NK-92 (cell line): Measurements from ENCODE around the gene SMPD3.

Experiments
- DNase-seq: peaks from one replicate; lab custom pipeline; 2025; ENCODE audit not compliant: unreplicated experiment; lab: John Stamatoyannopoulos, UW

Gene SMPD3

GRCh38 chr16:68359398-68360191 is 88.7 kb downstream of the SMPD3 start:
- DNase-seq, result no peak

- DNase-seq, result no peak
Measured at GRCh38 chr16:68358951-68359350, 89.4 kb downstream of the SMPD3 start.

GRCh38 chr16:68357923-68358322 is 90.4 kb downstream of the SMPD3 start:
- DNase-seq, result no peak

- no peak for DNase-seq
Measured at GRCh38 chr16:68357521-68357922, 90.8 kb downstream of the SMPD3 start.

GRCh38 chr16:68356919-68357286 is 91.4 kb downstream of the SMPD3 start:
- no peak for DNase-seq

DNA sequence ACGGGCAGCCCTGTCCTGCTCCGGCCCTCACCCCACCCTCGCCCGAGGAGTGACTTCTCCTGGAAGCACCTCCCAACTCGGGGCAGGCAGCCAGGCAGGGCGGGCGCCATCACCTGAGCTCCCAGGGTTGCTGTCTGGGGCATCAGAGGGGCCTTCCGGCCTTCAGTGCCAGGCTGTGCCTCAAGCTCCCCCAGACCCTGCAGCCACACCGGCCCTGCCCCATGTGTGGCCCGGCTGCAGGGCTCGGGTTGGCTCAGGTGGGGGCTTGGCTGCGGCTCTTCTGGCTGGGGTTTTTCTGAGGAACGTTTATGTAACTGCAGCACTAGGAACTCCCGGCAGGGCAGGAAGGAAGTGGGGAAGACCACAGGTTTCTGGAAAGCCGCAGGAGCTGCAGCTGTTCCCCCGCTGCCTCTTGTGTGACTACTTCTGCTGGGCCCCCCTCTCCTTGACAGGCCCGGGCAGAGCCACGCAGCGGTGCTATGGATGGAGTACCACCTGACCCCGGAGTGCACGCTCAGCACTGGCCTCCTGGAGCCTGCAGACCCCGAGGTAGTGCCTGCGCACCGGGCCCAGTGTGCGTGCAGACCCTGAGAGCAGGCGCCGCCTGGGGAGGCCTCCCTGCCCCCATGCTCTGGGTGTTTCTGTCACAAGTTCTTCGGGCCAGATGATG is 91.9 kb downstream of the SMPD3 start:
- no peak for DNase-seq

GRCh38 chr16:68355447-68356248 is 92.7 kb downstream of the SMPD3 start:
- DNase-seq, result no peak

GRCh38 chr16:68354816-68355215 is 93.5 kb downstream of the SMPD3 start:
- DNase-seq, result no peak

DNA sequence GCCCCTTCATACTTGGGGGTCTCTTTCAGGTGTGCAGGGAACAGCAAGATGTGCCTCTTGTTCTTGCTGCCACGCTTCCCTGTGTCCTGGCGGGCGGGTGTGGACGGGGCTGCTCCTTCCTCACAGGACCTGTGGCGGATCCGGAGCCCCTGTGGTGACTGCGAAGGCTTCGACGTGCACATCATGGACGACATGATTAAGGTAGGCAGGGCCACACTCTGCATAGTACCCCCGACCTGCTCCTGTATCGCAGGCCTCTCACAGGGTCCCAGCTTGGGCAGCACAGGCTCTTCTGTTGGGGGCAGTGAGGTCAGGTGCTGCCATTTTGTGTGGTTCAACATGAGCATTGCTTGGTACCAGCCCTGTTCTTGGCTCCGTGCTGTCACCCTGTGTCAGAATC is 94.9 kb downstream of the SMPD3 start:
- DNase-seq, result no peak

DNA sequence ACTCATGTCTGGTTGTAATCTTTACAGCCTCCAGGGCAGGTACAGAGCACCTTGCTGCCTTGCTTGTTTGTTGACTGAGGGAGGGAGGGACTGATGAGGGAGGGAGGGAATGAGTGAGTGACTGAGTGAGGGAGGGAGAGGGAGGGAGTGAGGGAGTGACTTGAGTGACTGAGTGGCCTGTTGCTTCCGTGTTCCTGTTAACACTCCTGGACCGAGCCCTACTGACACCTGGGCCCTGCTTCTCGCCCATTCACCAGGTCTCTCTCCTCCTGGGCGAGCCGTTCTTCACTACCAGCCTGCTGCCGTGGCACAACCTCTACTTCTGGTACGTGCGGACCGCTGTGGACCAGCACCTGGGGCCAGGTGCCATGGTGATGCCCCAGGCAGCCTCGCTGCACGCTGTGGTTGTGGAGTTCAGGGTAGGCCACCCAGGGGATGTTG is 96.3 kb downstream of the SMPD3 start:
- DNase-seq, result no peak

DNA sequence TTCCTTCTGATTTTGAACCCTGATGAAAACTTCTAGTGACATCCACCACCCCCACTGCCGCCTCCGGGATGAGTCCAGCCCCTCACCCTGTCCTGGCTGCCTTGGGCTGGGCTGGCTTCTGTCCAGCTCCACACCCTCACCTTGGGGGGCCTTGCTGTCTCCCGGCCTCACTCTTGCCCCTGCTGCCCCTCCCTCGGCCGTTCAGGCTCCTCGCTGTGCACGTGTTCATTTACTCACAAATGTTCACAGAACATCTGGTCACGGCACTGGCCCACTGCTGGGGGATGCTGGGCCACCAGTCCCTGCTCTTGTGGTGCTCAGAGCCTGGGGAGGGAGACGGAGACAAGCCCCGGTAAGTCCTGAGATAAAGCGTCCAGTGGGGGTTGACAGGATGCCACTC is 96.8 kb downstream of the SMPD3 start:
- no peak for DNase-seq

DNA sequence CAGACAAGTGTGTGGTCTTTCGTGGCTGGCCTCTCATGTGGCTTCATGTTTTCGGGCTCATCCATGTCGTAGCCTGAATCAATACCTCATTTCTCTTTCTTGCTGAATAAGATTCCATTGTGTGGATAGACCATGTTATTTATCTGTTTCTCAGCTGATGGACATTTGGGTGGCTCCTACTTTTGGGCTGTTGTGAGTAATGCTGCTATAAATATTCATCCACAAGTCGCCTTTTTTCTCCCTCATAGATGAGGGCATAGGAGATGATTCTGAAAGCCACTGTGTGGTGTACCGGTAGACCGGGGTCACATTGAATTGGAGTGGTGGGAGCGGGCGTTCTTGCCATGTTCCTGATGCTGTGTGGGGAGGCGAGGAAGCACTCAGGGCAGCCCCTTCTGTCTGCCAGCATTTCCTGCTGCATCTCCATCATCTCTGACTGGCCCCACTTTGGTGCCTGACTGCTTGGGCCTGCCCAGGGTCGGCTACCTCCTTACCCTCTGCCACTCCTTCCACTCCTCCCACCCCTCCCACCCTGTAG is 97.4 kb downstream of the SMPD3 start:
- no peak for DNase-seq

DNA sequence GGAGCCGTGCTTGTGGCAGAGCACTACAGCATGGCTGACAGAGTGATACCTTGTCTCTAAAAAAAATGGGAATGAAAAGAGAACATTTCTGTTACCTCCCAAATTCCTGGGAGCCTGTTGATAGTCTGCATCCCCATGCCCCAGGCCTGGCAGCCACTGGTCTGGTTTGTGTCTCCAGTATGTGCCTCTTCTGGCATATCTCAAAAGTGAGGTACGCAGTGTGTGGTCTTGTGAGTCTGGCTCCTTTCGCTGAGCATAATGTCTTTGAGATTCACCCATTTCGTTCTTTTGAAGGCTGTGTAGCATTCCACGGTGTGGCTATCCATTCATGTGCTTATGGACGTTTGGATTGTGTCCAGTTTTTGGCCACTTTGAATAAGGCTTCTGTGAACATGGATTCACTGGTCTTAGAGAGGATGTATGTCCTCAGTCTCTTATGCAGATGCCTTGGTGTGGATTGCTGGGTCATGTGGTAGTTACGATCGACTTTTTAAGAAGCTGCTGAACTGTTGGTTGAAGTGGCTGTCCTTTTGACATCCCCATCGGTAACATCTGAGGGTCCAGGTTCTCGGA is 98.4 kb downstream of the SMPD3 start:
- no peak for DNase-seq

DNA sequence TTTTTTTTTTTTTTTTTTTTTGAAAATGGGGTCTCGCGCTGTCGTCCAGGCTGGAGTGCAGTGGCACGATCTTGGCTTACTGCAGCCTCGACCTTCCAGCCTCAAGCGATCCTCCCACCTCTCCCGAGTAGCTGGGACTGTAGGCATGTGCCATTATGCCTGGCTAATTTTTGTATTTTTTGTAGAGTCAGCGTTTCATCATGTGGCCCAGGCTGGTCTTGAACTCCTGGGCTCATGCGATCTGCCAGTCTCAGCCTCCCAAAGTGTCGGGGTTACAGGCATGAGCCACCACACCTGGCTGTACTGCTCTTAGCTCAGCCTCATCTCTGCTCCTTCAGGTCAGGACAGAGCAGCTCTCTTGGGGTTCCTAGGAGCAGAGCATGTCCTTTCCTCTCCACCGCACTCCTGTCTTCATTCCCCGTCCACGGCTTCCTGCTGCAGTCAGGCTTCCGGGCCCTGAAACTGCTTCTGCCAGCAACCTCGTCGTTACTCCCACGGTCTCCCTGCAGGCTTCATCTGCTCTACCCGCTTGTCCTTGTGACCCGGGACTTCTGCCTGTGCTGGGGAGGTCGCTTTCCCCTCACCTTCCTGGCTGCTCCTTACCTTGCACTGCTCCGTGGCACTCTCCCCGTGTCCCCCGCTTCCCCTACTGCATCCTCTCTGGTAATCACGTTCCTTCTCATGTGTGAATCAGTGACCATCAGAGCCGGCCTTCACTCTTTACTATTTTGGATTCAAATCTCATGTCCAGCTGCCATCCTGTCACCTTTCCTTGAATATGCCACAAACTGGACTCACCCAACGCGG is 99.5 kb downstream of the SMPD3 start:
- no peak for DNase-seq

GRCh38 chr16:68347605-68348004 is 100.7 kb downstream of the SMPD3 start:
- DNase-seq, result no peak

- DNase-seq, result no peak
Measured at GRCh38 chr16:68346892-68347480, 101.3 kb downstream of the SMPD3 start.

DNA sequence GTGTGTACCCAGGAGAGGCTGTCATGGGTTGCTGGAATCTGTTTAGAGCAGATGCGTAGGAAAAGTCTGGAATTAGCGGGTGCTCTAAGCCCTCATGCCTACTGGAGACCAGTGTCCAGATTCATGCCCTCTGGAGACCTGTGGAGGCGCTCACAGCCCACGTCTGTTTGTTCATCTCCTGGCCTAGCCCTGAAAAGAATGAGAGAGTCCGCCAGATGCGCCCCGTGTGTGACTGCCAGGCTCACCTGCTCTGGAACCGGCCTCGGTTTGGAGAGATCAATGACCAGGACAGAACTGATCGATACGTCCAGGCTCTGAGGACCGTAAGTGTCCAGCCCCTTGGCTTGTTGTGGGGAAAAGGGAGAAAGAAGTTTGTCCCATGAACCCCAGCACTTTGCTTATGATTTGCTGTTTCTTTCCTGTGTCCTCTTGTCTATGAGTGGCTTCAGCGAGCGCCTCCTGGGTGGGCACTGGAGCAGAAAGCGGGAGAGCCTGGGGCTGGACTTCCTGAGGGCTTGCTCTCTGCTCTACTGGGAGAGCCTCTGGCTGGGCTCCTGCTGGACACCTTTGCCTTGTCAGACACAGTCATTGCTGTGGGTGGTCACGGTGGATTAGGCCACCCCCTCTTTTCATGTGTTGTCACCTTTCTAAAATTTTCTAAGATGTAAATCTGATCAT is 102.2 kb downstream of the SMPD3 start:
- DNase-seq, result no peak

DNA sequence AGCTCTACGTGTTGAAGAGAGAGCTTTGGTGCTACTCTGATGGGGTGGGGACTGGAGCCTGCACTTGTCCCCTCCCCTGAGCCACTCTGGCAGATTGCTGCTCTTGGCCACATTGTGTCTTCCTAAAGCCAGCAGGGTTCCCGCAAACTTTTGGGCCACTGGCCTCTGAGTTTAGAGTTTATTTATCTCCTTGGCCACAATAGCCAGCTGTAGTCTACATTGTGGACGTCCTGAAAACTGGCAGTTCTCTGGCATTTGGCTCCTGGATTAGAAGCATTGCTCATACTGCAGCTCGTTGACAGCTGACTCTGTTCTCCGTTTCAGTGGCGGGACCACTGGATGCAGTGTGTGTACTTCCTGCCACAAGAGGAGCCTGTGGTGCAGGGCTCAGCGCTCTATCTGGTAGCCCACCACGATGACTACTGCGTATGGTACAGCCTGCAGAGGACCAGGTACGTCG is 102.9 kb downstream of the SMPD3 start:
- DNase-seq, result no peak

GRCh38 chr16:68344252-68344651 is 104.1 kb downstream of the SMPD3 start:
- no peak for DNase-seq
